Ovary (tissue), 9 donors: ENCODE data around the gene ARIH1. TPM values are rescaled to one million over a fixed set of nuclear protein-coding genes. Genes with fewer than 3 reads are reported as not detected.

Experiments used
- DNase-seq, 5 donors: peaks; one replicate each; pipeline ENCODE4 v3.0.0-alpha.2; 2019 to 2020
- H3K27ac ChIP-seq, 2 donors: fragments of 200-600 bp; one replicate each; pipeline versions ENCODE4 v1.5.1 to v1.8.0; 2019 to 2022
- H3K27me3 ChIP-seq: fragments of 200-600 bp; one replicate; pipeline ENCODE4 v1.8.0; 2022
- H3K36me3 ChIP-seq: fragments of 200-600 bp; sonication (generic); one replicate; pipeline ENCODE4 v1.5.1; 2019
- H3K4me1 ChIP-seq: one replicate; pipeline ENCODE4 v1.8.1; 2013; ENCODE audit warnings: mild to moderate bottlenecking, moderate library complexity; ENCODE audit not compliant: insufficient read depth
- H3K4me3 ChIP-seq: fragments of 200-600 bp; sonication (generic); one replicate; pipeline ENCODE4 v1.5.1; 2017
- H3K9me3 ChIP-seq, 2 donors: fragments of 200-600 bp in 1 of 2; sonication (generic) in 1 of 2; one replicate each; pipeline versions ENCODE4 v1.5.1 to v1.8.1; 2013 to 2019; ENCODE audit warnings: mild to moderate bottlenecking in 1 of 2, moderate library complexity in 1 of 2
- EP300 ChIP-seq: sonication (generic); formaldehyde crosslinking; IDR thresholded peaks from one replicate; pipeline ENCODE4 v1.6.1; 2017; ENCODE audit warnings: antibody characterized with exemption
- POLR2A ChIP-seq: fragments of 450-650 bp; IDR thresholded peaks from one replicate; pipeline ENCODE4 v1.6.1; 2017; ENCODE audit warnings: antibody characterized with exemption, mild to moderate bottlenecking, moderate library complexity
- WGBS, 3 donors: extraction: QIAGEN DNeasy Blood & Tissue Kit in 1 of 3; methylation state at CpG; one replicate each; pipeline versions ENCODE4 v1.1.5 to v1.1.7; 2013 to 2017; 5-methylcytosine and 5-hydroxymethylcytosine counted together
- intact Hi-C, 4 donors: fragments of 100-400 bp; cut with DNase I; formaldehyde crosslinking; loops; one replicate each; pipeline versions ENCODE4 v1.11.0 to v1.15.1; 2022 to 2023
- polyA plus RNA-seq, 2 donors: library from polyadenylated mRNA; stranded (reverse); fragments of 200-250 nt in 1 of 2; fragments of 350-450 nt in 1 of 2; fragmentation: Illumina TruSeq in 1 of 2; extraction: RNeasy Lipid Tissue Mini Kit (QIAGEN cat#74804) in 1 of 2; gene quantifications; one replicate each; pipeline ENCODE4 v1.2.3, GENCODE V29; 2013 to 2014
- total RNA-seq, 7 donors: library from RNA; depleted of rRNA in 2 of 7; stranded (reverse); fragments of >200 nt in 2 of 7; fragmentation: NEBNext Ultra II Directional in 3 of 7; extraction: Animal tissue kit (Norgen Biotek cat#: 25700) in 3 of 7; gene quantifications; one replicate each; pipeline versions ENCODE4 v1.1.0 to v1.2.4, GENCODE V29; 2016 to 2023
- TF ChIP-seq, protein P1 (sequence below), 3 donors: fragments of 450-650 bp in 2 of 3; fragments of 200-600 bp in 1 of 3; IDR thresholded peaks; one replicate each; pipeline versions ENCODE4 v1.5.1 to v1.8.0; 2016 to 2022; ENCODE audit warnings: antibody characterized with exemption in 3 of 3, mild to moderate bottlenecking in 1 of 3
- donor health status: DM: no; HTN: no; CAD: no; lungs with moderate emphysema.
- donor health status: DM: no; HTN: no; CAD: no.
- donor health status: Bipolar disorder and iron deficiency.
- donor health status: DM: yes; HTN: yes; CAD: no.
- donor health status: DM: no; HTN: no; CAD: no.
- donor health status: DM: yes; HTN: yes; CAD: no.

ARIH1 gene
- total and polyA plus RNA-seq, 9 donors: 33.1 to 211 (median 150) TPM

GRCh38 chr15:72532991-72533601 lies 59.0 kb downstream of the ARIH1 start:
- Histone ChIP-seq H3K9me3 (no peaks in the 10 kb centered on the region), H3K27ac (no peak overlapping the region), H3K4me1 (peaks cover 1% of the 10 kb centered on the region), H3K27me3 (no peaks in the 10 kb centered on the region), H3K4me3 (no peak overlapping the region), H3K36me3 (no peaks in the 10 kb centered on the region)
- no peak for DNase-seq
- WGBS, 3 donors: 95 to 98% (median 96%) methylated on average over 5 of the region's 5 CpGs
- TF ChIP-seq EP300 (no peak), POLR2A (no peak)
- intact Hi-C loops: no loop called here

GRCh38 chr15:72534523-72534922 lies 60.4 kb downstream of the ARIH1 start:
- intact Hi-C loops: no loop called here
- TF ChIP-seq EP300: no peak
- TF ChIP-seq POLR2A: no peak
- TF ChIP-seq, protein P1, sequence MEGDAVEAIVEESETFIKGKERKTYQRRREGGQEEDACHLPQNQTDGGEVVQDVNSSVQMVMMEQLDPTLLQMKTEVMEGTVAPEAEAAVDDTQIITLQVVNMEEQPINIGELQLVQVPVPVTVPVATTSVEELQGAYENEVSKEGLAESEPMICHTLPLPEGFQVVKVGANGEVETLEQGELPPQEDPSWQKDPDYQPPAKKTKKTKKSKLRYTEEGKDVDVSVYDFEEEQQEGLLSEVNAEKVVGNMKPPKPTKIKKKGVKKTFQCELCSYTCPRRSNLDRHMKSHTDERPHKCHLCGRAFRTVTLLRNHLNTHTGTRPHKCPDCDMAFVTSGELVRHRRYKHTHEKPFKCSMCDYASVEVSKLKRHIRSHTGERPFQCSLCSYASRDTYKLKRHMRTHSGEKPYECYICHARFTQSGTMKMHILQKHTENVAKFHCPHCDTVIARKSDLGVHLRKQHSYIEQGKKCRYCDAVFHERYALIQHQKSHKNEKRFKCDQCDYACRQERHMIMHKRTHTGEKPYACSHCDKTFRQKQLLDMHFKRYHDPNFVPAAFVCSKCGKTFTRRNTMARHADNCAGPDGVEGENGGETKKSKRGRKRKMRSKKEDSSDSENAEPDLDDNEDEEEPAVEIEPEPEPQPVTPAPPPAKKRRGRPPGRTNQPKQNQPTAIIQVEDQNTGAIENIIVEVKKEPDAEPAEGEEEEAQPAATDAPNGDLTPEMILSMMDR (IDR thresholded peaks at IDR 0.05): no peak
- H3K27me3 ChIP-seq: no peaks in the 10 kb centered on the region
- H3K9me3 ChIP-seq: no peaks in the 10 kb centered on the region
- H3K27ac ChIP-seq: no peak overlapping the region
- no peak for DNase-seq
- H3K4me3 ChIP-seq: no peak overlapping the region
- no peaks in the 10 kb centered on the region for H3K36me3 ChIP-seq
- peaks cover 1% of the 10 kb centered on the region for H3K4me1 ChIP-seq
- WGBS, 3 donors: 92 to 95% (median 95%) methylated on average over 3 of the region's 3 CpGs

DNA sequence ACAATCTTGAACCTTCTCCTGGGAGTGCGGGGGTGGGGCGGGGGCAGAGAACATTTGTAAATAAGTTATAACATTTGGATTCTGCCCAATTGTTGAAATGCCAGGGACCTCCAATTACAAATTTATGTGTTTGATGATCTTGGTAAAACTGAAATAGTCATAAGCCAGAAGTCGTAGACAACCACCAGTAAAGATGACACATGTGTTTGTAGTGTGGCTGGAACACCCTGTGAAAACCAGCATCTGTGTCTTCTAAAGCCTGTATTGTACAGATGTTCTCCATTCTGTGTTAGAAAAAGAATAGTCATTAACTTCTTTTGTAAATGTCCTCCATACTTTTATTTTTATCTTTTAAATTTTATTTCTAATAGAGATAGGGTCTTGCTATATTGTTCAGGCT lies 61.8 kb downstream of the ARIH1 start:
- H3K27me3 ChIP-seq: no peaks in the 10 kb centered on the region
- 73 to 88% (median 85%) methylated on average over 3 of the region's 3 CpGs for WGBS, 3 donors

GRCh38 chr15:72536506-72536905 lies 62.4 kb downstream of the ARIH1 start:
- Histone ChIP-seq H3K4me1 (peaks cover 1% of the 10 kb centered on the region), H3K36me3 (no peaks in the 10 kb centered on the region), H3K27me3 (no peaks in the 10 kb centered on the region), H3K27ac (no peak overlapping the region), H3K9me3 (no peaks in the 10 kb centered on the region), H3K4me3 (no peak overlapping the region)
- intact Hi-C loops: no loop called here
- TF ChIP-seq, protein P1 (IDR thresholded peaks at IDR 0.05): no peak
- no peak for TF ChIP-seq POLR2A
- no peak for TF ChIP-seq EP300
- no peak for DNase-seq
- WGBS, 3 donors: 76 to 80% (median 78%) methylated on average over 3 of the region's 3 CpGs

More for the DNA sequence above, 61.8 kb downstream of the ARIH1 start:
- Histone ChIP-seq H3K4me1 (peaks cover 1% of the 10 kb centered on the region), H3K36me3 (no peaks in the 10 kb centered on the region), H3K4me3 (no peak overlapping the region), H3K9me3 (no peaks in the 10 kb centered on the region), H3K27ac (no peak overlapping the region)
- intact Hi-C loops: no loop called here
- no peak for DNase-seq
- TF ChIP-seq POLR2A (no peak), EP300 (no peak)
- TF ChIP-seq, protein P1 (IDR thresholded peaks at IDR 0.05): no peak

DNA sequence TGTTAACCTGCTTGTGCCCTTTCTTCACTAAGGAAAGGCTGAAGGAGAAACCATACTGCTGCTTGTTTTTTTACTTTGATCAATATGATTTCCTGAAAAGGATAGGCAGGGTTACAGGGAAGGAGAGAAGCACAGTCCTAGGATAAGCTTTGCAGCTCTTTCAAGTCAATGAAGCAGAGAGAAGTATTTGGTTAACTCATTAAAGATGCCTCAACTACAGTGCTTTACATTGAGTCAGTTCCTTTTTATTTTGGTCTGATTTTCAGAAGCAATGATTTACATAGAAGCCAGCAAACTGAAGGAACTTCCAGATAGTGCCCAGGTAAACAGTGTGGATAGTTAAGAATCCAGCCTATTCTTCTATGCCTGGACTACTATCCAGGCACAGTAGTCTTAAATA lies 64.8 kb downstream of the ARIH1 start:
- Histone ChIP-seq H3K4me1 (peaks cover 1% of the 10 kb centered on the region), H3K36me3 (no peaks in the 10 kb centered on the region), H3K4me3 (no peak overlapping the region), H3K27ac (no peak overlapping the region), H3K27me3 (no peaks in the 10 kb centered on the region), H3K9me3 (no peaks in the 10 kb centered on the region)
- intact Hi-C loops: no loop called here
- TF ChIP-seq POLR2A: no peak
- TF ChIP-seq, protein P1 (IDR thresholded peaks at IDR 0.05): no peak
- no peak for TF ChIP-seq EP300
- DNase-seq: no peak
